ENCODE data around the gene VPS37C. TPM values are rescaled to one million over a fixed set of nuclear protein-coding genes. Genes with fewer than 3 reads are reported as not detected.

The VPS37C gene
- total RNA-seq, 2 donors from 2014 or later = 23.0 to 32.7 TPM

DNA sequence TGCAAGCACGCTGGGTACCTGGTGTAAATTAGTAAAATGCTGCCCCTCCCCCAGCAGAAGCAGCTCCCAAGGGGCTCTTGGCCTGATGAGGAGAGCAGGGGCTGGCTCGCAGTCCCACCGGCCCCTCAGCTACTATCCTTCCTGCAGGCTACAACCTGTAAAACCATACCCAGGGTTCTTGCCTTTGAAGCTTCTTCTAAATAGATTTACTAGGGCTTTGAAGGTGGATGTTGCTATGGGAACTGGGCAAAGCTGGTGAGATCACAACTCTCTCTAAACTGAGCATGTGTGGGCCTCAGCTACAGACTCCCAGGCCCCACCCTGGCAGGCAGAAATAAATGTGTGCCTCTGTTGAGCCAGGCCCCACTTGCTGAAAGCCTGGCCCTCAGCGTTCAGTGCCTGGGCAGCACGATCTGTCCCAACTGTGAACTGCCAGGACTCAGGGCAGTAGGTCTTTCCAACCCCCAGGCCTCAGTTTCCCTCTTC, 40.5 kb downstream of the VPS37C start:
- no peaks in the 10 kb centered on the region for H3K27me3 ChIP-seq (replicated peaks; ENCODE audit: insufficient read depth)
- DNase-seq (ENCODE audit: low spot score) (no peak), ATAC-seq (ENCODE audit: insufficient number of reproducible peaks, low FRiP score, low read depth) (no peak)
- TF ChIP-seq, protein P1, sequence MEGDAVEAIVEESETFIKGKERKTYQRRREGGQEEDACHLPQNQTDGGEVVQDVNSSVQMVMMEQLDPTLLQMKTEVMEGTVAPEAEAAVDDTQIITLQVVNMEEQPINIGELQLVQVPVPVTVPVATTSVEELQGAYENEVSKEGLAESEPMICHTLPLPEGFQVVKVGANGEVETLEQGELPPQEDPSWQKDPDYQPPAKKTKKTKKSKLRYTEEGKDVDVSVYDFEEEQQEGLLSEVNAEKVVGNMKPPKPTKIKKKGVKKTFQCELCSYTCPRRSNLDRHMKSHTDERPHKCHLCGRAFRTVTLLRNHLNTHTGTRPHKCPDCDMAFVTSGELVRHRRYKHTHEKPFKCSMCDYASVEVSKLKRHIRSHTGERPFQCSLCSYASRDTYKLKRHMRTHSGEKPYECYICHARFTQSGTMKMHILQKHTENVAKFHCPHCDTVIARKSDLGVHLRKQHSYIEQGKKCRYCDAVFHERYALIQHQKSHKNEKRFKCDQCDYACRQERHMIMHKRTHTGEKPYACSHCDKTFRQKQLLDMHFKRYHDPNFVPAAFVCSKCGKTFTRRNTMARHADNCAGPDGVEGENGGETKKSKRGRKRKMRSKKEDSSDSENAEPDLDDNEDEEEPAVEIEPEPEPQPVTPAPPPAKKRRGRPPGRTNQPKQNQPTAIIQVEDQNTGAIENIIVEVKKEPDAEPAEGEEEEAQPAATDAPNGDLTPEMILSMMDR (IDR thresholded peaks at IDR 0.05) = no peak
- no peak overlapping the region for H3K4me3 ChIP-seq
- no peak overlapping the region for H3K27ac ChIP-seq
- H3K9me3 ChIP-seq = no peaks in the 10 kb centered on the region
- no peaks in the 10 kb centered on the region for H3K36me3 ChIP-seq
- peaks cover 0 to 8% of the 10 kb centered on the region in 2 donors for H3K4me1 ChIP-seq (ENCODE audit: control insufficient read depth in 1 of 2, low read depth in 2 of 2)

DNA sequence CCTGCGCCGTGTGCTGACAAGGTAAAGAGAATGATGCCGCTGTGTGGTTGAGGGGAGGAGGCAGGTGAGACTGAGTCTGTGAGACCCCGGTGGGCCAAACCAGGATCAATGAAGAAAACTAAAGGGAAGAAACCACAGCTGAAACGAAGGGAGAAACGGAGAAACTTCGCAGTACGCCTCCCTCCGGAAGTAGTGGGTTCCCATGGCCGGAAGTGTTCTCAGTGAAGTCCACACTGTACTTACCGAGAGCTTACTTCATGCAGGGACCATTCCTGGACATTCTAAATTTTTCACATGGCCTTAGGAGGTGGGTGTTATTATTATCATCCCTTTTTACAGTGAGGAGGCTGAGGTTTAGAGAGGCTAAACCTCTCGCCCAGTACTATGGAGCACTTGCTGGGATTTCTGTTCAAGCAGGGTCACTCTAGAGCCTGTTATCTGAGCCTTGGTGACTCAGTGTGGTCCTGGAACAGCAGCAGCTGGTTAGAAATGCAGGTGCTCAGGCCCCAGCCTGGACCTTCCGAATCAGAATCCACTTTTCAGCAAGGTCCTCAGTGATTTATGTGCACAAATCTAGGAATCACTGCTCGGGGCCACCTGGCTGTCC, 41.0 kb downstream of the VPS37C start:
- ATAC-seq (ENCODE audit: insufficient number of reproducible peaks, low FRiP score, low read depth) = no peak
- Histone ChIP-seq H3K27ac (no peak overlapping the region), H3K4me1 (ENCODE audit: control insufficient read depth in 1 of 2, low read depth in 2 of 2) (peaks cover 0 to 7% of the 10 kb centered on the region in 2 donors), H3K4me3 (no peak overlapping the region), H3K9me3 (no peaks in the 10 kb centered on the region), H3K36me3 (no peaks in the 10 kb centered on the region), H3K27me3 (replicated peaks; ENCODE audit: insufficient read depth) (no peaks in the 10 kb centered on the region)
- TF ChIP-seq, protein P1 (IDR thresholded peaks at IDR 0.05) = no peak
- DNase-seq (ENCODE audit: low spot score) = no peak

DNA sequence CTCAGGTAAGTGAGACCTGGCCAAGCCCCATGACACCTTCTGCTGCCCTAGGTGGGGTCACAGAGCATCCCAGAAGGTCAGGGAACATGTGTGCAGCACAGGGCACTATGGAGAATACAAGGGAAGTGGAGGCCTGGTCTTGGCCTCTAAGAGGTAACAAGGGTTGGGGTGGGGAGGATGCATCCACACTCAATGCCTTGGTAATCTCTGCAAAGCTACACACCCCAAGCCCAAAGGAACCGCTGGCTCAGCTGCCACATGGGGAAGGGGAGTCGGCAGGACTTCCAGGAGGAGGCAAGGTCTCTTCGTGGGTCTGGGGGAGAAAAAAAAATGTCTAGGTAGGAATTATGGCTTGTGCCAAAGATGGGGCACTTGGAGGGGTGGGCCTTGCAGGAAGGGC, 41.7 kb downstream of the VPS37C start:
- Histone ChIP-seq H3K27me3 (replicated peaks; ENCODE audit: insufficient read depth) (no peaks in the 10 kb centered on the region), H3K9me3 (no peaks in the 10 kb centered on the region), H3K4me3 (no peak overlapping the region), H3K36me3 (no peaks in the 10 kb centered on the region), H3K27ac (no peak overlapping the region), H3K4me1 (ENCODE audit: control insufficient read depth in 1 of 2, low read depth in 2 of 2) (peaks cover 0 to 7% of the 10 kb centered on the region in 2 donors)
- DNase-seq (ENCODE audit: low spot score) = no peak
- ATAC-seq (ENCODE audit: insufficient number of reproducible peaks, low FRiP score, low read depth) = no peak
- TF ChIP-seq, protein P1 (IDR thresholded peaks at IDR 0.05) = no peak

DNA sequence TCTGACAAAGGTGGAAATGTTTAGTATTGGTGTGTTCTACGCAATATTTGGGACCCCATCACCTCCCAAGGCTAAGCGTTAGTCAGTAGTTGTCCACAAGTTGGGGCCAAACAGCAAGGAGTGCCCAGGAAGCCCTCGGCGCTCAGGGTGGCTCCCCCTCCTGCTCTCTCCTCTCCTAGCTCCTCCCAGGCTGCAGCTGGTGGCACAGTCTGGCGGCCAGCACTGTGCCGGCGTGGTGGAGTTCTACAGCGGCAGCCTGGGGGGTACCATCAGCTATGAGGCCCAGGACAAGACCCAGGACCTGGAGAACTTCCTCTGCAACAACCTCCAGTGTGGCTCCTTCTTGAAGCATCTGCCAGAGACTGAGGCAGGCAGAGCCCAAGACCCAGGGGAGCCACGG, 42.2 kb downstream of the VPS37C start:
- H3K9me3 ChIP-seq = no peaks in the 10 kb centered on the region
- no peaks in the 10 kb centered on the region for H3K36me3 ChIP-seq
- no peaks in the 10 kb centered on the region for H3K27me3 ChIP-seq (replicated peaks; ENCODE audit: insufficient read depth)
- H3K4me1 ChIP-seq (ENCODE audit: control insufficient read depth in 1 of 2, low read depth in 2 of 2) = peaks cover 0 to 7% of the 10 kb centered on the region in 2 donors
- TF ChIP-seq, protein P1 (IDR thresholded peaks at IDR 0.05) = no peak
- H3K4me3 ChIP-seq = no peak overlapping the region
- DNase-seq (ENCODE audit: low spot score) (no peak), ATAC-seq (ENCODE audit: insufficient number of reproducible peaks, low FRiP score, low read depth) (no peak)
- no peak overlapping the region for H3K27ac ChIP-seq

DNA sequence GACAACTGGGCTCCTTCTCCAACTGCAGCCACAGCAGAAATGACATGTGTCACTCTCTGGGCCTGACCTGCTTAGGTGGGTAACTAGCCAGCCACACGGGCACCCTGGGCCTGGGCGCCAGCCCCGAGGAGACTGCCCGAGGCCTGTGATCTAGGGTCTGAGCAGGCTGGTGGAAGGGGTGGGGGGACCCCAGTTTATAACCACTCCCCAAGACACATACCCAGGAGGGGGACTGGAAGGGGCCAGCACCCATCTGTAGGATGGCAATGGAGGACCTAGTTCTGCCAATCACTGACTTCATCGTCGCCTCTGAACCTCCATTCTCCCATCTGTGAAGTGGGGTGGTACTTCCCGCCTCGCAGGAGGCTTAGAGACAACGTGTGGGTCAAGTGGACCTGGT, 42.8 kb downstream of the VPS37C start:
- ATAC-seq (ENCODE audit: insufficient number of reproducible peaks, low FRiP score, low read depth) (no peak), DNase-seq (ENCODE audit: low spot score) (no peak)
- Histone ChIP-seq H3K27ac (no peak overlapping the region), H3K4me3 (no peak overlapping the region), H3K27me3 (replicated peaks; ENCODE audit: insufficient read depth) (no peaks in the 10 kb centered on the region), H3K36me3 (no peaks in the 10 kb centered on the region), H3K9me3 (no peaks in the 10 kb centered on the region), H3K4me1 (ENCODE audit: control insufficient read depth in 1 of 2, low read depth in 2 of 2) (peaks cover 0 to 7% of the 10 kb centered on the region in 2 donors)
- TF ChIP-seq, protein P1 (IDR thresholded peaks at IDR 0.05) = no peak

Measured in thoracic aorta (tissue), 2 donors.